Measurements from ENCODE around the gene EFHD1.
A peak's percentile ranks its signal among the peaks of the same experiment; 100 is the strongest.

Gene EFHD1

GRCh38 chr2:232633413-232634205 is at the start of gene EFHD1:
Gene EFHD1 (plus strand): TSS chr2:232633604. CDS start chr2:232633705, 101 bp downstream.
- peak within 1 kb of the TSS; percentile 90 to 94 for H3K27ac ChIP-seq
- peak; percentile 89 for DNase-seq (ENCODE audit: low spot score)

GRCh38 chr2:232584238-232584637 is 49.2 kb upstream of the EFHD1 start:
- no peak for DNase-seq (ENCODE audit: low spot score)
- TF ChIP-seq, protein P1, sequence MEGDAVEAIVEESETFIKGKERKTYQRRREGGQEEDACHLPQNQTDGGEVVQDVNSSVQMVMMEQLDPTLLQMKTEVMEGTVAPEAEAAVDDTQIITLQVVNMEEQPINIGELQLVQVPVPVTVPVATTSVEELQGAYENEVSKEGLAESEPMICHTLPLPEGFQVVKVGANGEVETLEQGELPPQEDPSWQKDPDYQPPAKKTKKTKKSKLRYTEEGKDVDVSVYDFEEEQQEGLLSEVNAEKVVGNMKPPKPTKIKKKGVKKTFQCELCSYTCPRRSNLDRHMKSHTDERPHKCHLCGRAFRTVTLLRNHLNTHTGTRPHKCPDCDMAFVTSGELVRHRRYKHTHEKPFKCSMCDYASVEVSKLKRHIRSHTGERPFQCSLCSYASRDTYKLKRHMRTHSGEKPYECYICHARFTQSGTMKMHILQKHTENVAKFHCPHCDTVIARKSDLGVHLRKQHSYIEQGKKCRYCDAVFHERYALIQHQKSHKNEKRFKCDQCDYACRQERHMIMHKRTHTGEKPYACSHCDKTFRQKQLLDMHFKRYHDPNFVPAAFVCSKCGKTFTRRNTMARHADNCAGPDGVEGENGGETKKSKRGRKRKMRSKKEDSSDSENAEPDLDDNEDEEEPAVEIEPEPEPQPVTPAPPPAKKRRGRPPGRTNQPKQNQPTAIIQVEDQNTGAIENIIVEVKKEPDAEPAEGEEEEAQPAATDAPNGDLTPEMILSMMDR (IDR thresholded peaks at IDR 0.05): no peak
- no peak overlapping the region for H3K4me3 ChIP-seq
- H3K27ac ChIP-seq: no peak overlapping the region

More at GRCh38 chr2:232633413-232634205, at the start of gene EFHD1:
- peak within 1 kb of the TSS; percentile 82 for H3K4me3 ChIP-seq
- TF ChIP-seq, protein P1 (IDR thresholded peaks at IDR 0.05): no peak

DNA sequence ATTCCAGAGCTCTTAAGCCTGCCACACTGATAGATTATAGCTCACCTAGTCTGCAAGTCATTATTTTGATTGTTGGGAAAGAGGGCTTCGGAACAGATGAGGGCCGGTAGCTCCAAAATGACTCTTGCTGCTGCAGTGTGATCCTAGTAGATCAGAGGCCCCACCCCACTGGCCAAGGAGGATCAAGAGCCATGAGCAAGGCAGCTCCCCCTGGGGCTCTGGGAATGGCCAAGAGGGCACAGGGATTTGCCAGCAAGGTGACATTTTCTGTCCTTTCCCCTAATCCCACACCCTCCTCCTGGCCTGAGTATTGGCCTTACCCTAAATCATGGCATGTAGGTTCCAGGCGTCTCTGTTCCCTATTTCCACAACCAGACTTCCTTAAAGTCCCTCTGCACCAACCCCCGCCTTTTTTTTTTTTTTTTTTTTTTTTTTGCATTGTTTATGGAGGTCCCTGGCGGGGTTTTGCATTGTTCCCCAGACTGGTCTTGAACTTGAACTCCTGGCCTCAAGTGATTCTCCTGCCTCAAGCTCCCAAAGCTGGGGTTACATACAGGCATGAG is 46.4 kb upstream of the EFHD1 start:
- Histone ChIP-seq H3K27ac (no peak overlapping the region), H3K4me3 (no peak overlapping the region)
- TF ChIP-seq, protein P1 (IDR thresholded peaks at IDR 0.05): no peak
- no peak for DNase-seq (ENCODE audit: low spot score)

DNA sequence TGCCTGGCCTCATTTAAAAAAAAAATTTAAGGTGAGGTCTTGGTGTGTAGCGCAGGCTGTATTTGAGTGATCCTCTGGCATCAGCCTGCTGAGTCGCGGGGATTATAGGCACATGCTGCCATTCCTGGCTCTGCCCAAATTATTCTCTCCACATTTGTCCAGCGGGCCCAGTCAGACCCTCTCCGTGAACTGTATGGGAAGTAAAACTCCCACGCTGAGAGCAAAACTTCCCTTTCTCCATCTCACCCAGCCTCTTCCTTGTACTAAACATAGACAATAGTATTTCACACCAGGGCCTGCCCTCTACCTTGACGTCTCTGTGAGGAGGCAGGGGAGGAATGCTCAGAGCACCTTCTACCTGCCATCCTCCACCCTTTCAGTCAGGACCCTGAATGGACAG is 45.9 kb upstream of the EFHD1 start:
- DNase-seq (ENCODE audit: low spot score): no peak
- TF ChIP-seq, protein P1 (IDR thresholded peaks at IDR 0.05): no peak
- Histone ChIP-seq H3K27ac (no peak overlapping the region), H3K4me3 (no peak overlapping the region)

DNA sequence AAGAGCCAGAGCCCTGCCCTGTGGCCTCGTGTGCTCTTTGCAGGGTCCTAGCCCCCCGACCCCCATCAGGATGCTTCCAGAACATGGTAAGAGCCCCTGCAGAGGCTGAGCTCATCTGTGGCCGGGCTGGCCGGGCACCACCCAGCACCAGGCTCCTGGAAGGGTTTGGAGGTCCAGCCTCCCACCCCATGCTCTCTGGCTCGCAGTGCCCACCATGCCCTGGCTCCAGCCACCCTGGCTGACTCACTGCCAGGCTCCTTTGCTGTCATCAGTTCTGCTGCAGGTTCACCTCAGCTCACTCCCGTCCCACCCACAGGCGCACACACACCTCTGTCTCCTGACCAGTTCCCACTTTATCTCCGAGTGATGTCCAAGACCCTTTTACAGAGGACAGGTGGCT is 45.4 kb upstream of the EFHD1 start:
- no peak for DNase-seq (ENCODE audit: low spot score)
- no peak overlapping the region for H3K27ac ChIP-seq
- H3K4me3 ChIP-seq: no peak overlapping the region
- TF ChIP-seq, protein P1 (IDR thresholded peaks at IDR 0.05): no peak

GRCh38 chr2:232588680-232589585 is 44.5 kb upstream of the EFHD1 start:
- TF ChIP-seq, protein P1 (IDR thresholded peaks at IDR 0.05): no peak
- DNase-seq (ENCODE audit: low spot score): no peak
- peak overlapping the region; percentile 34 to 54 for H3K27ac ChIP-seq
- no peak overlapping the region for H3K4me3 ChIP-seq

Data from coronary artery (tissue), 2 donors.